Activated CD8-positive, alpha-beta memory T cell treated with anti-CD3 and anti-CD28 coated beads, Interleukin-2, amount 50 U/mL, for 1 hour (primary cell): ENCODE measurements around the gene LUZP2.

Experiments used
- DNase-seq: peaks from one replicate; pipeline ENCODE4 v3.0.0-alpha.2; 2020; ENCODE audit errors: extremely low read depth

LUZP2 gene

DNA sequence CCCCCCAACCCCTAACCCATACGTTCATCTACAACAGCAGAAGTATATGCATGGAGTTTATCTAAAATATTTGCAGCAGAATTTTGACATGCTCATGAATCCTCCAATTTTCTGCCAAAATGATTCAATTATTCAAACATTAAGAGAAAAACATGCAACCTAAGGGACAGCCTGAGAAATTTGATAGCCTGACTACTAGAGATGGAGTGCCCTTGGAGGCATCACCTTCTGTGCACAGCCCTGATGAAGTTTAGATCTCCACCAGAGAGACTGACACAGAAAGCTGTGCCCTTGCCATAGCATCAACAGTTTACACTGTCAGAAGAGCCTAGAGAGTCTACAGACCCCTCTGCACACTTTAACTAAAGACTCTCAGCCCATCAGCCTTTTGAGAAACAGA lies 217.7 kb downstream of the LUZP2 start:
- no peak for DNase-seq

DNA sequence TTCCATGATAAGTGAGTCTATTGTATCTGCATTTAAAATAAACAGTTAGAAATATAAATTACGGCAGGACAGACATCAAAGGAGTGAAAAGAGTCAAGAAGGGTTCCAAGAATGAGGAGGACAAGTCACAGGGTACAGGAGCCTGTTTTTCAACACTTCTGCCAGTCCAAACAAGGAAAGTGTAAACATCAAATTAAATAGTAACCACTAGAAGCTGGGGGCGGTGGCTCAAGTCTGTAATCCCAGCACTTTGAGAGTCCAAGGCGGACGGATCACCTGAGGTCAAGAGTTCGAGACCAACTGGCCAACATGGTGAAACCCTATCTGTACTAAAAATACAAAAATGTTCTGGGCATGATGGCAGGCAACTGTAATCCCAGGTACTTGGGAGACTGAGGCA lies 219.6 kb downstream of the LUZP2 start:
- DNase-seq: no peak

DNA sequence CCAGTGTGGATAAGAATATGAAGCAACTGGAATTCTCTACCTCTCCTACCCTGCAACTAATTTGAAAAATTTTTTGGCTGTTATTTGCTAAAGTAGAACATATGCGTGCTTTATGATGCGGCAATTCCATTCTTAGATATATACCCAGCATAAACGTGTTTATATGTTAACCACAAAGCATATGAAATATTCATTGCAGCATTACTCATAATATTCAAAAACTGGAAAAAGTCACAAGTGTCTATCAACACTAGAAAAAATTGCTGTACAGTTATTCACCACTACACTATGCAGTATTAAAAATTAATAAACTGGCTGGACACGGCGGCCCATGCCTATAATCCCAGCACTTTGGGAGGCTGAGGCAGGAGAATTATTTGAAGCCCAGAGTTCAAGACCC lies 226.4 kb downstream of the LUZP2 start:
- no peak for DNase-seq

DNA sequence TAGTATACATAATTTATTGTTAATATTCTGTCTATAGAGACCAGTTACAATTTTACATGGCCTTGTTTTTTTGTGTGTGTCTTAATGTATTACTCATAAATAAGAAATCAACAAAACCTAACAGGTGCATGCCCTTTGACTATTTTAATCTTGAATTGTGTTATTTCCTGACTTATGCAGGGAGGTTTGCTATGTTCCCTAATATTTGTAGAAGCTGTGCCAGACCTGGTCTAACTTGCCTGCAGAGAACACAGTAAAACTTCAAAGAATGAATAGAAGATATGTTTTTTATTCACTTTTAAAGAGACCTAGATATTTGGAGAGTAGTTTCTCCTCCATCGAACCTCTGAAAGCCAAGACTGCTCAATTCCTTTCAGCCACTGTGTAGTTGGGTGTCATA lies 234.7 kb downstream of the LUZP2 start:
- DNase-seq: no peak

DNA sequence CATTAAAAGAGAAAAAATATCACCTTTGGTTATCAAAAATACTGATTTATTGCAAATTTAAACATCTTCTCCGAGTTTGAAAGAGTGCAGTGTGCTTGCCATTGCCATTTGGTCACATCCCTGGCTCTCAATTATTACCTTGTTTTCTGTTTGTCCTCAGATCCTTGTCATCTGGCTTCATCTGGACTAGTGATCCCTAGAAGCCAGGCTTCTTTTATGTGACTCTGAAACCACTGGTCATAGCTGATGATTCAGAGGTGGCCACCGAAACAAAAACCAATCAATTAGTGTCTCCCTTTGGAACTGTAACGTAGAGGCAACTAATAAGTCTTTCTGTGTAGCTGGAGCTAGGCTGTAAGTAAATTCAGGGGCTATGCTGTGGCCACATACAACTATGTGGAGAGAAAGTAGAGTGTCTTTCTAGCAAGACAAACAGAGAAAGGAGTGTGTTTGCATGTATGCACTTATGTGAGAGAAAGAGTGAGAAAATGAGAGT lies 237.9 kb downstream of the LUZP2 start:
- DNase-seq: no peak

DNA sequence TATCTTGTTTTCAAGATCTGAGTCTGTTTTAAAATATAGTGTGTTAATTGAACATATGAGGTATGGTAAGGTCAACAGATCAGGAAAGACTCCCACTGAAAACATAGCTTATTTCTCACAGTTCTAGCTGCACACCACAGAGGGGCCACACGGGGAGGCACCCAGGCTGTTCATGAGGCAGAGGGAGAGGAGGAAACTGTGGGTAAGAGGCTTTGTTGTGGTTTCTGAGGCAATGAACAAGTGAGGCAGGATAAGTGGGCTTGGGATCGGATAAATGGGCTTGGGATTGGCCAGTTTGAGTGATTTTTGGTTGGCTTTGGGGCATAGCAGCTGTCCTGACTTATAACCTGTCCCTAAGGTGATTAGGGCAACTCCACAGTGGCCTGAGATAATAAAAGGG lies 242.1 kb downstream of the LUZP2 start:
- no peak for DNase-seq

DNA sequence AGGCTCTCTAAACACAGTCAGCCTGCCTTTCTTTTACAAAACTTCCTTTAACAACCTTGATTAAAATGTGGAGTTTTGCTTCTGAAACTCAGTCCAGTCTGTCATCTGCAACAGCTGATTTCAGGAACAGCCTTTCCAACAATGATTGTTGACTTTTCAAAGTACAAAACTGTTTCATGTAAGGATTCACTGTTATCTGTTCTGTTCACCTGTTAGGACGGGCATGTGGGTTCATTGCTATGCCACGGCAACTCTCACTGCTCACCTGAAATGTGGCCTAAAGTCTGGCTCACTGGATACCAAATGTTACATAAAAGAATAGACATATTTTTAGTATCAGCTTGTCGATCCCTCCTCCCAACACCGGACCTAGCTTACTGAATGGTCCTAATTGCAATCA lies 242.8 kb downstream of the LUZP2 start:
- no peak for DNase-seq

DNA sequence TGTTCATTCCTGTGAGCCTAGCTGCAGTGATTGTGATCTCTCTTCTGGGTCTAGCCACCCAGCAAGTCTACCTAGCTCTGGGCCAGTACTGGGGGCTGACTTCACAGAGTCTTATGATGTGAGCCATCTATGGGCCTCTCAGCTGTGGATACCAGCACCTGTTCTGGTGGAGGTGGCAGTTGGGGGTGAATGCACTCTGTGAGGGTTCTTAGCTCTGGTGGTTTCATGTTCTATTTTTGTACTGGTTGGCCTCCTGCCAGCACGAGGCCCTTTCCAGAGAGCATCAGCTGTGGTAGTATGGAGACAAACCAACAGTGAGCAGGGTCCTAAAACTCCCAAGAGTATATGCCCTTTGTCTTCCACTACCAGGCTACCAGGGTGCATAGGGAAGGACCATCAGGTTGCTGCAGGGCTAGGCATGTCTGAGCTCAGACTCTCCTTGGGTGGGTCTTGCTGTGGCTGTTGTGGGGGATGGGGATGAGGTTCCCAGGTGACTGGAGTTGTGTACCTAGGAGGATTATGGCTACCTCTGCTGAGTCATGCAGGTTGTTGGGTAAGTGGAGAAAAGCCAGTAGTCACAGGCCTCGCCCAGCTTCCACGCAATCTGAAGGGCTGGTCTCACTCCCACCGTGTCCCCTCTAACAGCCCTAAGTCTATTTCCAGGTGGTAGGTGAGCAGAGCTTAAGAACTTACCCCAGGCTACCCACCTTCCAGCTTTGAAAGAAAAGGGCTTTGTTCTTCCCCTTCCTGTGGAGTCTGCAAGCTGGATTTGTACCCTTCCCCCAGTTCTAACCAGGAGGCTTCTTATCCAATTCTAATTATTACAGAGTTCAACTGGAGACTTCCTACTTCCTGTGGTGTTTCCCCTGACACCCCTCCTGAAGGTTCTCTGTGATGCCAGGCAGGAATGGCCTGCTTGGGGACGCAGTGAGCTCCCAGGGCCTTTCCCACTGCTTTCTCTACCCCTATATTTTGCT lies 250.7 kb downstream of the LUZP2 start:
- DNase-seq: no peak

DNA sequence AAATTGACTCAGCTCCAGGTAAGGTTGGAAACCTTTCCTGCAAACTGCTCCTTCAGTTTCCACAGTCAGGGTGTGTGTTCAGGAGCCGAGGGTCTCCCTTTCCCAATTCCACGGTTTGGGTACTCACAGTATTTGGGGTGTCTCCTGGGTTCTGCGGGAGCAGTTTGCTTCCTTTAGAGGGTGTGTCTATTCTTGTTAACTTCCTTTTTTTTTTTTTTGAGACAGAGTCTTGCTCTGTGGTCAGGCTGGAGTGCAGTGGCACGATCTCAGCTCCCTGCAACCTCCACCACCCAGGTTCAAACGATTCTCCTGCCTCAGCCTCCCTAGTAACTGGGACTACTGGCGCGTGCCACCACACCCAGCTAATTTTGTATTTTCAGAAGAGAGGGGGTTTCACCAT lies 251.4 kb downstream of the LUZP2 start:
- DNase-seq: no peak

DNA sequence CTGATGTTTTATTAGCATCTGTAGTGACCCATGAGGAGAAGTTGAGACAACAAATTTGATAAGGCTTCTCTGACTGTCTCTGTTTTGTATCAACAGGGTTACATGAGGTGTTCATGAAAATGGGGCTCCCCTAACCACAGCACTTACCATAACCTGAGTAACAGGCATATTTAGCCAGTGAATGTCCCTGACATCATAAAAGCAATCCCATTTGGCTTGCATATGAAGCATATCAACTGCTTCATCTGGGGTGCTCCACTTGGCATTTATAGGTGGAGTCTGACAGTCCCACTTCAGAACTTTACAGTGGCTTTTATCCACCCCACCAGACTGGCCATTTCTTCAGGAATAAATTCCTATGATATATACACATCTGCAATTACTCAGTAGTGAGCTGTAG lies 257.6 kb downstream of the LUZP2 start:
- no peak for DNase-seq

DNA sequence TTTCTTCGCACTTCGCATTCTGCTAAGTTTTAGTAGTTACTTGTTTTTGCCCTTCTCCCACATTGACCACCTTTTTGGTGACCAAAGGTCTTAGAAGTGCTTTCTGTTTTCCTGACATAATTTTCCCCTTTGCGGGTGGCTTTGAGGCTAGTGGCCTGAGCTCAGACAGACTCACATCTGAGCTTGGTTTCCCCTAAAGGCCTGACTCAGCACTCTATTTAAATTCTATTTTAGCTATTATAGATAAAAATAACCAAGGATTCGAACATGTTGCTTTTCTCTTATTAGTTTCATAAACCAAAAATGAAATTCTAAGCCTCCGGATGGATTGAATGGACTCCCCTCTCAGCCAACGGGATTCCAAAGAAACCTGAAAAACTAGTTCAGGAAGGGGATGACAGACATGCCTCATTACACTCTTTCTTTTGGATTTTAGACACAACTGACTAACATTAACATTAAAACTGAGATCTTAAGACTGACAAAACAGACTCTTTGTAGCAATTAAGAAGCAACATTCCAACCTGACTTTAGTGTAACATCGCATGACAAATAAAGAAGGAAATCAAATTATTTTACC lies 258.5 kb downstream of the LUZP2 start:
- DNase-seq: no peak

DNA sequence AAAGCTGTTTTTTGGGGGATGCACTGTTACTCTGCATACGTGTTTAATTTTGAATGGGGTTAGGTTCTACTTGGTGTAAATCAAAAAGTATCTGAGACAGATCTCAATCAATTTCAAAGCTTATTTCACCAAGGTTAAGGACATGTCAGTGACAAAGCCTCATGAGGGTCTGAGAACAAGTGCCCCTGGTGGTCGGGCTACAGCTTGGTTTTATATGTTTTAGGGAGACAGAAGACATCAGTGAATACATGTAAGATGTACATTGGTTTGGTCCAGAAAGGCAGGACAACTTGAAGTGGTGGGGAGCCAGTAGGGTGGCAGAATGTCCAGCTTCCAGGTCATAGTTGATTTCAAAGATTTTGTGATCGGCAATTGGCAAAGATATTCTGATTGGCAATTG lies 262.9 kb downstream of the LUZP2 start:
- no peak for DNase-seq

DNA sequence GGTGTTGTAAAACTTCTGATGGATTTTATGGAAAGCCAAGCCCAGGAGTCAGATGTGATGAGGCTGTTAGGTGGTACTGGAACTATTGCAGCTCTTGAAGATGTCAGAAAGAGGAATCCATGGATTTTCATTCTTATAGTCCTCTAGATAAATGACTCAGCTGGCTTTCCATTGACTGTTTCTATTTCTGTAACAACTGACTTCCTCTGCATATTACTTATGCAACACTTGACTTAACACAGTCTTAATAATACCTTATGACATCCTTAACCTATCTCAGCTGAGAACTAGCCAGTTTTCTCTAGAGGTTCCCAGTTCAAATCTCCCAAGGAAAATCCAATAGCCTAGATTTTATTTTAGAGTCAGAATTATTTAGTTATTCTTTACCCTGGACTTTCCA lies 263.8 kb downstream of the LUZP2 start:
- no peak for DNase-seq

DNA sequence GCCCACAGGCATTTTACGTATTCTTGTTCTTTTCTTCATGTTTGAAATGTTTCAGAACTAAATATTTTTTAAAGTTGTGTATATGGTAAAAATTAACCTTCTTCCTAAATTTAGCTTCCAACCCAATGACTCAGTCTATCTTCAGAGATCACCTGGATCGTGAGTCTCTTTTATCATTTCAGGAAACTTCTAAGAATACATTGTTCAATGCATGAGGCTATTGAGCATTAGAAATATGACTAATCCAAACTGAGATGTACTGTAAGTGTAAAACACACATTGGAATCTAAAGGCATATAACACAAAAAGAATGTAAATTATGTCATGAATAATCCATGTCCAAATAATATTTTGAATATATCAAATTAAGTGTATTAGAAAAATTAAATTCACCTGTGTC lies 265.2 kb downstream of the LUZP2 start:
- DNase-seq: no peak

DNA sequence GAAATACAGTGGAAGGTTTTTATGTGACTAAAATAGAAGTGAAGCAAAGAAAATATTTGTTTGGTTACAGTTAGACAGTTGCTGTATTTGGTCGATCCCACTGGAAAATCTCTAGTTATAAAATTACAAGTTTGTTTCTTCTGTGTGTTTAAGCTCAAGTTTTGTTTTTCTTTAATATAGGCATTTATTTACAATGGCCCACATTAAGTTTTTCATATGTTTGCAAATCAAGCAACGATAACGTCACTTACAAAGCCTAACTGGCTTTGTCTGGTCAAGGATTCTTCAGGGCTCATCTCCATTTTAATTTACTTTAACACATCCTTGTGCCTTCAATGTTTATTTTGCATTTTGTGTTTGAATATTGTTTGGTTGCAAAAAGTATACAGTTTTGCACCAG lies 270.6 kb downstream of the LUZP2 start:
- no peak for DNase-seq

DNA sequence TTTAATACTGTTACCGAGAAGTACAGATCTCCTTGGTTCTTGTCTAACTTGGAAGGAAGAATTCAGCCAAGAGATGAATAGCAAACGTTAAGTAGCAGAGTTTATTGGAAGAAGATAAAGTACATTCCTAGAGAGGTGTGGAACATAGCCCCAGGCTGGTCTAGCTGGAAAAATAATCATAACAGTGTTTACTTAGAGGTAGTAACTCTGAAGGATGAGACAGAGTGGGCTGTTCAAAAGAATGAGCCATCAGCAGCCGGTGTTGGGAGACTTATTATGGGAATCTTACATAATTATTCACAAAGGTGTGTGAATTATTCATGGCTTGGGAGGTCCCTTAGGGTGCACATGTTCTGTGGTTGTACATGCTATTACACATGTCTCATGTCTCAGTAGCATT lies 276.5 kb downstream of the LUZP2 start:
- DNase-seq: no peak

DNA sequence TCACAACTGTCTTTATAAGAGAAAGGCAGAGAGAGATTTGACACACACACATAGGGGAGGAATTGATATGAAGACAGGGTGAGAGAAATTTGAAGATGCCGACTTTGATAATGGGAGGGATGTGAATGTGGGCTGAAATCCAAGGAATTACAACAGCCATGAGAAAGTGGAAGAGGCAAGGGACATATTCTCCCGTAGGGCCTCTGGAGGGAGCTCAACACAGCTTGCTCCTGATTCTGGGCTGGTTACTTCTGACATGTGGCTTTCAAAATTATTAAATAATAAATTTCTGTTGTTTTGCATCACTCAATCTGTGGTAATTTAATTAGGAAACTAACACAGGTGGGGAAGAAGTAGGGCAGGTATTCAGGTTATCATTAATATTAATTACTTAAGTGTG lies 282.9 kb downstream of the LUZP2 start:
- no peak for DNase-seq

DNA sequence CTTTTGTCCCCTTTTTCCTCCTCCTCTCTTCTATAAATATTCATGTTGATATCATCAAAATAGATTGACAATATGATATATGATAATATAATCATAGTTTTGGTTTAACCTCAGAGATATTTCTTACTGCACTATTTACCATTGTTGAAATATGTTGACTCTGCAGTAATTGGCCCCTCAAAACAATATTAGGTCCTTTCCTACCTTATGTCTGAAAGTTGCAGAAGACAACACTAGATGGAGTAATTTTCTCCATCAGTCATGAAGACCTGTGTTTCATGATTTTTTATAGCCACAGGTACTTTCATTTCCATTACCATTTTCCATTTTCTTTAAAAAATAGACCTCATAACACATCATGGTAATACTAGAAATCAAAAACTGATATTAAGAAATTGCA lies 284.4 kb downstream of the LUZP2 start:
- DNase-seq: no peak

DNA sequence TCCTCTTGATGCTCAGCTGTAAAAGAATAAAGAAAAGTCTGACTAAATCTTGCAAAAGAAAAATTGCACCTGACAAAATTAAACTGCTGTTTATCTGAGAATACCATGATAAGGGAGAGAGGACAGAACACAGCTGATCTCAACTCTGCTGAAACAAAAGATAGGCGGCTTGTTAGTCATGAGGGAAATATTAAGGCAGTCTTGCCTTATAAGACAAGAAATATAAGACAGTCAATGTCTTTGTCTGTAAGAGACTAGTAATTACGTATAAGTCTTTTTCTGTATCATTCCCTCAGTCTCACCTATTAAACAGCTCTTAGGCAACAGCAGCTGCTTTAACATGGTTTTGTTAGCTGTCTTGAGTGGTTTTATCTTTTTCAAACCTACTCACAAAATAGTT lies 296.6 kb downstream of the LUZP2 start:
- DNase-seq: no peak

DNA sequence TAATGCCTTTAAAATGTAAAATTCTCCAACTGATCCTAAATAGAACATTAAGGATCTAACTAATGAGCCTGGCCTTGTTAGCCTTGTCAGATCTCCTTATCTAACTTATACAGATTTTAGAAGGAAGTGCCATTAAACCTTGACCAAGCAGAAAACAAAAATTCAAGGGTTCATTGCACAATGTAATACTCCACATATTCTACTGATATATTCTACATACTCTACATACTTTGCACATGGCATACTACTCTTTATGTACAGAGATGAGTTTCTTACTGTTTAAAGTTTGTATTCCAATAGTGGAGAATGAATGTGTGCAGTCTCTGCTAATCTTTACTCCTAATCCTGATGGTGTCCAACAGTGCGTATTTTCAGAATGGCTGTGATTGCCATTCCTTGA lies 297.2 kb downstream of the LUZP2 start:
- no peak for DNase-seq

DNA sequence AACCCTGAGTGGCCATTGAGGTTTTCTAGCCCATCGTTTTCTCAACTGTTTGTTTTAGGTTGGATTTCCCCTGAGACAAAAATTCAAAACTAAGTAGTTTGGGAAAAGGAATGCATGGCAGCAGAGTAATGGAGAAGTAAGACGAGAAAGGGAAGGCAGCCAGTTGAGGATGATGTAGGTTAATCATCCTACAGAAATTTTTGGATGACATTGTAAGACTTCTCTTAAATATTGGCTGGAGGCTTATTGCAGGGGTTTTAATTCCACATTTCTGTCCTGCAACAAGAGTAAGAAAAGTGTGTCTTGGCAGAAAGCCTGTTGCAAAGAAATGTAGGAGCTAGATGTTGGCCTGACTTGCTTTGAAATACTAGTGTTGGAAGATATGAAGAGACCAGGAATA lies 308.8 kb downstream of the LUZP2 start:
- no peak for DNase-seq

DNA sequence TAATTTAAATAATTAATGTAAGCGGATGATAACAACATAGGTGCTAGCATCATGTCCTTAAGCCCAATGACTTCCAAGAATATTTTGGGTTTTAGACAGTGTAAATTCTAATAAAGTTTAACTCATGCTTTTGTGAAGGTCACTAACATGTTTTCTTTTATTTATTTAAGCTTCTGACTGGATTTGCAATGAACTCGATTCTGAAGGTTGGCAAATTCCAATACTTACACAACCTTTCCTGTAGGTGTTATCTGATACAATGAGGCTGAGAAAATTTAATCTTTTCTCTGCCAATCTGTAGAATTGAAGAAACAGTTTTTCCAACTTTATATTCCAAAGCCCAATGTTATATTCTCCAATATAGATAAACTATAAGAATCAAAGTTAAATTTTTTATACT lies 311.3 kb downstream of the LUZP2 start:
- DNase-seq: no peak

DNA sequence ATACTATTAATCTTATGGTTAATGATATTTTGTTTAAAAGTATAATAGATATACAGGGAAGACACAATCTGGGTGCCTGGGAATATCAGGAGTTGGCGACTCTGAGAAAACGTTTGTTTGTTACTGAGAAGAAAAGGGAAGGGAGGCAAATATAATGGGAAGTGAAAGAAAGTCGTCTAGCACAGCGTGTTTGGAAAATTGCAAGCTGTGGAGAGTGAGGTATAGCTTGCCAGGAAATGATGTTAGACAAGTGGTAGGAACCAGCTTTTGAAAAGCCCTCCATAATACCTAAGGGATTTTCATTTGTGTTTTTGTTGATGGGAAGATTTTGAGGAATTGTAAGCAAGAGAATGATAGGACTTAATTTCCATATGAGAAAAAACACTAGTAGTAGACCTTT lies 322.2 kb downstream of the LUZP2 start:
- DNase-seq: no peak
